K562 (cell line): Measurements from ENCODE around the gene PICK1. TPM values are rescaled to one million over a fixed set of nuclear protein-coding genes. Genes with fewer than 3 reads are reported as not detected.
A peak's percentile ranks its signal among the peaks of the same experiment; 100 is the strongest.

Experiments
- AFF4 ChIP-seq: sonication (generic); formaldehyde crosslinking; IDR thresholded peaks from 2 replicates; pipeline ENCODE4 v1.8.0; 2023; ENCODE audit warnings: mild to moderate bottlenecking, missing genetic modification reagents
- ARID4B ChIP-seq: sonication (generic); formaldehyde crosslinking; IDR thresholded peaks from 2 replicates; pipeline ENCODE4 v1.8.0; 2022; ENCODE audit warnings: mild to moderate bottlenecking, missing genetic modification reagents
- BACH1 ChIP-seq: fragments of 200-800 bp; sonication (Bioruptor generic); IDR thresholded peaks from 2 replicates; pipeline ENCODE4 v1.6.1; 2016; ENCODE audit warnings: missing genetic modification characterization, missing compliant biosample characterization
- BHLHE40 ChIP-seq: IDR thresholded peaks from 2 replicates; pipeline ENCODE4 v1.6.1; 2011; ENCODE audit warnings: low read length, improper control_type of control experiment
- CHCHD3 ChIP-seq: fragments of 250-450 bp; sonication (Bioruptor Pico); IDR thresholded peaks from 2 replicates; pipeline ENCODE4 v2.1.2; 2022; ENCODE audit warnings: mild to moderate bottlenecking
- CHD1 ChIP-seq: fragments of 200-600 bp; sonication (generic); IDR thresholded peaks from one replicate; pipeline ENCODE4 v1.6.1; 2012; ENCODE audit warnings: mild to moderate bottlenecking, moderate library complexity, low read length, inconsistent platforms
- CHD2 ChIP-seq: IDR thresholded peaks from 2 replicates; pipeline ENCODE4 v1.6.1; 2011; ENCODE audit warnings: low read depth, low read length
- DLX4 ChIP-seq: fragments of 250-450 bp; sonication (Bioruptor Pico); IDR thresholded peaks from 2 replicates; pipeline ENCODE4 v1.6.1; 2021; ENCODE audit warnings: mild to moderate bottlenecking
- FOXJ3 ChIP-seq: sonication (generic); formaldehyde crosslinking; IDR thresholded peaks from 2 replicates; pipeline ENCODE4 v1.4.0; 2020; ENCODE audit warnings: mild to moderate bottlenecking, missing genetic modification reagents
- GATA2 ChIP-seq: sonication (generic); formaldehyde crosslinking; IDR thresholded peaks from 2 replicates; pipeline ENCODE4 v1.4.0; 2020; ENCODE audit warnings: mild to moderate bottlenecking, missing genetic modification reagents
- HMG20A ChIP-seq: fragments of 450-650 bp; formaldehyde crosslinking; conservative IDR thresholded peaks from 2 replicates; pipeline ENCODE4 v1.4.0; 2020; ENCODE audit warnings: mild to moderate bottlenecking, mixed read lengths
- L3MBTL2 ChIP-seq: fragments of 450-650 bp; IDR thresholded peaks from 2 replicates; pipeline ENCODE4 v1.6.1; 2016; ENCODE audit warnings: mild to moderate bottlenecking, moderate library complexity
- MYNN ChIP-seq, 2 experiments: sonication (generic); formaldehyde crosslinking in 1 of 2; IDR thresholded peaks; 2 replicates each; pipeline versions ENCODE4 v1.5.0 to v1.6.1; 2016 to 2020; ENCODE audit warnings: antibody characterized with exemption in 1 of 2, missing genetic modification reagents in 1 of 2
- POLR3A ChIP-seq: IDR thresholded peaks from 2 replicates; pipeline ENCODE4 v1.6.1; 2011; ENCODE audit warnings: borderline replicate concordance, mild to moderate bottlenecking, moderate library complexity; ENCODE audit not compliant: insufficient read length, insufficient read depth; ENCODE audit errors: extremely low read depth
- TBP ChIP-seq: optimal IDR thresholded peaks from 2 replicates; pipeline ENCODE3; 2011; ENCODE audit warnings: low read depth, low read length, improper control_type of control experiment
- ZNF212 ChIP-seq: fragments of 450-650 bp; formaldehyde crosslinking; IDR thresholded peaks from 2 replicates; pipeline ENCODE4 v1.4.0; 2020; ENCODE audit warnings: mild to moderate bottlenecking
- ZNF277 ChIP-seq: fragments of 250-450 bp; sonication (Bioruptor Pico); IDR thresholded peaks from 2 replicates; pipeline ENCODE4 v1.8.0; 2022; ENCODE audit warnings: inconsistent platforms, mild to moderate bottlenecking, moderate library complexity, borderline replicate concordance
- polyA plus RNA-seq, 8 experiments: library from polyadenylated mRNA; depleted of rRNA in 4 of 8; stranded (reverse) in 5 of 8; unstranded in 3 of 8; fragments of >200 nt; fragmentation: Nextera tagmentation in 2 of 8; fragmentation: Illumina TruSeq in 1 of 8; extraction: Ambion mirVana in 2 of 8; extraction: Trizol in 1 of 8; gene quantifications; 2 replicates each; pipeline versions ENCODE4 v1.2.1 to v1.2.3, GENCODE V29; 2011 to 2014; ENCODE audit warnings: inconsistent platforms in 1 of 8, missing spikeins in 1 of 8
- total RNA-seq, 7 experiments: library from RNA; depleted of rRNA in 6 of 7; stranded (reverse); fragments of >200 nt in 6 of 7; fragmentation: Illumina TruSeq in 2 of 7; extraction: Trizol in 2 of 7; gene quantifications; 2 replicates each; pipeline versions ENCODE4 v1.2.1 to v1.2.3, GENCODE V29; 2011 to 2021; ENCODE audit warnings: low replicate concordance in 1 of 7

The PICK1 gene
- total and polyA plus RNA-seq, 9 of the 15 experiments (the other 6 are each of a cell fraction or from before 2014, with no cell fraction given), result 0.06 to 11.0 (median 7.9) TPM; not detected in 1

GRCh38 chr22:38097557-38098409 is 40.6 kb downstream of the PICK1 start (continued):
- TF ChIP-seq HMG20A (CRISPR knock-in tag), result no peak
- no peak for TF ChIP-seq POLR3A
- peak; percentile 58 for TF ChIP-seq BHLHE40
- TF ChIP-seq AFF4 (CRISPR knock-in tag), result no peak
- TF ChIP-seq CHD2, result no peak
- TF ChIP-seq DLX4 (CRISPR knock-in tag), result no peak
- no peak for TF ChIP-seq CHCHD3 (CRISPR knock-in tag)
- no peak for TF ChIP-seq BACH1 (tag)
- no peak for TF ChIP-seq ARID4B (CRISPR knock-in tag)
- no peak for TF ChIP-seq MYNN (IDR thresholded peaks at IDR 0.05)
- TF ChIP-seq MYNN (CRISPR knock-in tag; IDR thresholded peaks at IDR 0.05), result no peak
- no peak for TF ChIP-seq ZNF212
- TF ChIP-seq GATA2 (CRISPR knock-in tag), result no peak
- no peak for TF ChIP-seq FOXJ3 (CRISPR knock-in tag)
- no peak for TF ChIP-seq CHD1
- no peak for TF ChIP-seq TBP
- TF ChIP-seq ZNF277 (CRISPR knock-in tag), result no peak
- TF ChIP-seq L3MBTL2, result peak; percentile 98
